GM19035 (cell line): ENCODE measurements around the gene RHBDD1.

Experiments used
- ATAC-seq: cut with Tn5 transposase; IDR thresholded peaks from one replicate; pipeline ENCODE4 v1.9.1; 2021; ENCODE audit not compliant: unreplicated experiment

RHBDD1 gene

DNA sequence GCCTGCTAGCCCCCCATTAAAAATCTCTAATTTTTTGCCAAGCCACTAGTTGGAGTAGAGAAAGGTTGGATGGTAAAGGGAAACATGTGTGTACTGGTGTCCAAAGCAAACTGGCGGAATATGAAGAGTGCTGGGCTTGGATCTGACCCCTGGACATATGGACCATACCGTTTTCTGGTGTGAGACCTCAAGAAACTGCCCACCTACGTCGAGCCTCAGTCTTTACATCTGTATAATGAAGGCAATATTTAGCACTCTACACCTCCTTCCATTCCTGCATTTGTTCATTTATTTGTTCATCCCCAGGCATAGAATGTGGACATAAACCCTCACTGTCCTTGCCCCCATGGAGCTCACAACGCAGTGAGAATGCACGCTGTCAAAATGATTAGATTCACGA lies 142.4 kb downstream of the RHBDD1 start:
- no peak for ATAC-seq

DNA sequence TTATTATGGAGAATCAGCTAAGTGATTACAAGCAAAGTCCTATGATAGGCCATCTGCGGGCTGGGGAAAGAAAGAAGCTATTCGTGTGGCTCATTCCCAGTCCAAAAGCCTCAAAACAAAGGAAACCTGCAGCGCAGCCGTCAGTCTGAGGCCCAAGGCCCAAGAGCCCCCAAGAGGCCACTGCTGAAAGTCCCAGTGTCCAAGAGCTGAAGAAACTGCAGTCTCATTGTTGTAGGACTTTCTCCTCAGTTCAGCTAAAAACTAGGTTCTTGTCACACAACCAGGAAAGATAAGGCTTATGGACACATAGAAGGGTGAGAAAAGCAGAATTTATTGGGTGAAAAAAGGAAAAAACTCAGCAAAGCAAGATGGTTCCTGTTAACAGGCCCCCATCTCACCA lies 143.2 kb downstream of the RHBDD1 start:
- ATAC-seq, result no peak

DNA sequence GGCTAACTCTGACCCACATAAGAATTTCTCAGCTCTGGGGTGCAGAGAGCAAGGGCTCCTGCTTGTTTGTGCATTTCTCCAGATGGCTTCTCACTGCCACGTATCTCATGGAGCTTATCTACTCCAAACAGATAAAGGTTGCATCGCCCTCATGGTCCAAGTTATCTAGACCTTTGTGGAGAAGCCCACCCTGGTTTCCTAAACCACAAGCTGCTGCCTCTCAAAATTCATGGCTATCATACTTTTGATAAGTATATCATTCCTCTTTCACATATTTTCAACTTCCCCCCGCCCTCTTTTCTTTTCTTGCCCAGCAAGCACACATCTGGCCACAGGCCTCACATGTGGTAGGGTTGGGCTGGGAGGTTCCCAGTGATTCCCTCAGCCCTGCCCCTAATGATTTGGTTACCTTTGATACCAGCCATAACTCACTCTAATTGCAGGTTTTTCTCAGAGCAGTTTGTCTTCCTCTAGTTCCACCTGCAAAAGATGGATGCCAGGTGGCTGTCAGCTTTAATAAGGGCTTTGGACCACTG lies 146.0 kb downstream of the RHBDD1 start:
- ATAC-seq, result no peak

- ATAC-seq, result no peak
Observed at GRCh38 chr2:226983895-226984749, 148.3 kb downstream of the RHBDD1 start.

- peak; percentile 94 for ATAC-seq
Observed at GRCh38 chr2:226984750-226985582, 149.1 kb downstream of the RHBDD1 start.

GRCh38 chr2:226985583-226985946 lies 149.7 kb downstream of the RHBDD1 start:
- no peak for ATAC-seq

GRCh38 chr2:226991663-226992062 lies 155.8 kb downstream of the RHBDD1 start:
- ATAC-seq, result no peak

- no peak for ATAC-seq
Observed at GRCh38 chr2:226993171-226993570, 157.3 kb downstream of the RHBDD1 start.

- no peak for ATAC-seq
Observed at GRCh38 chr2:226994775-226995174, 158.9 kb downstream of the RHBDD1 start.

DNA sequence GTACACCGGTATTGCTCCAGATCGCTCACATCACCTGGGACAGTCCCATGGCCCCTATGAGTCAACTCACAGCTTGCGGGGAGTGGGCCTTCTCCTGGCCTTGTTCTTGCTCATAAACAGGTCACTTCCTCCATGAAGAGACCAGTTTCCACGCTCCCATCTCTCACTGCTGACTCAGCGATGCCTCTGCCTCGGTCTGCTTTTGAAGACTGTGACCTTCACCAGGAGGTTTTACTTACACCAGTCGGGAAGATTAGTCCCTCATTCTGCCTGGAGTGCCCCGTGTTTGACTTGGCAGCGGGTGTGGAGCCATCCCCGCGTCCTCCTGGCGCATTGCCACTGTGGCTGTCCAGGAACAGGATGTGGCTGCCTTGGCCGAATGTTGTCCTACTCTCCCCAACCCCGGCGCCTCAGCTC lies 159.8 kb downstream of the RHBDD1 start:
- ATAC-seq, result no peak

DNA sequence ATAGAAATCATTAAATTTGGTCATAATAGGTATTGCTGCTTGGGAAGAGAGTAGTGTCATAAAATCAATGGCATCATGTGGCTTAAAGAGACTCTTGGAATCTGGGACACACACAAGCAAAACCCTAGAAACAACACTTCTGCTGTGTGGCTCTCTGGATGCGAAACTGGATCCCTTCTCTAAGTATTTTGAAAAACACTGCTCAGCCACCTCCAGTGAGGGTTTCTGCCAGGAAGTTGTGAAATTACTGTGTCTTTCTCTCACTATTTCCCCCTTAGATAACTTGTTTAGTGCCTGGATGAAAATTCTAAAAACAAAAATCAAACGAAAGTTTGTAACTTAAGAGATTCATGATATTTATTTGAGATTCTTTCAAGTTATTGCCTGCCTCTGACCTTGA lies 163.8 kb downstream of the RHBDD1 start:
- no peak for ATAC-seq

GRCh38 chr2:227000123-227000522 lies 164.3 kb downstream of the RHBDD1 start:
- no peak for ATAC-seq

DNA sequence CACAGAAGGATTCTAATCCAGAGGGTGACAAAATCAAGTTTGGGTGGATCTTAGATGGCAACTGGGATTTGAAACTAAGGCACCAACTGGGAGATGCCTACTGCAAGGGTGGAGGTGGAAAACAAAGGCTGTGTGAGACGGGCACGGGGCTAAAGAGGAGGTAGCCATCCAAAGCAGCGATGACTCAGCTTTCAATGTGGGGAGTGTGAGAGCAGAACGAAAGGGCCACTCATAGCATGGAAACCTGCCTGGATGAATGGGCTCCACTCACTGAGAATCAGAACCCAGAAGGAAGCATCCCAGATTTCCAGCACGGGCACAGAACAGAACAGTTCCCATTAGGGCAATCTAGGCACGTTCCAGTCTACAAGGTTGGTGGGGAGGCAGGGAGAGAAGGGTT lies 168.6 kb downstream of the RHBDD1 start:
- no peak for ATAC-seq

- ATAC-seq, result no peak
Observed at GRCh38 chr2:227006189-227006897, 170.5 kb downstream of the RHBDD1 start.

DNA sequence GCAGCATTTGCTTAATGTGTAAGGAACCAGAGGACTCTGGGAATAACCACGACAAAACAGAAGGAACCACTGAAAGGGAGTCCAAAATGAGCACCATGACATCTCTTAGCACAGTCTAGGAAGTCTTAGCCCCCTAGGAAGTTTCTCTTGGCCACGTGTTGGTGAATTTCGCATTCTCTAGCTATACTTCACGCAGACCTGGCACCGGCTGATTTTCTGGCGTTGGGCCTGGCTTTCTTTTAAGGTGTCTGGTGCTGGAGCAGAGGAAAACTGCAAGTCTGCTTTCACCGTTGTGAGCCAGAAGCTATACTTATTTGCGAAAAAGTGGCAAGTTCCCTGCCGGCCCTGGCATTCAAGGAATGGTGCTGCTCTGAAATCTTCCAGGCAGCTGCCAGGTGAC lies 171.3 kb downstream of the RHBDD1 start:
- ATAC-seq, result no peak

DNA sequence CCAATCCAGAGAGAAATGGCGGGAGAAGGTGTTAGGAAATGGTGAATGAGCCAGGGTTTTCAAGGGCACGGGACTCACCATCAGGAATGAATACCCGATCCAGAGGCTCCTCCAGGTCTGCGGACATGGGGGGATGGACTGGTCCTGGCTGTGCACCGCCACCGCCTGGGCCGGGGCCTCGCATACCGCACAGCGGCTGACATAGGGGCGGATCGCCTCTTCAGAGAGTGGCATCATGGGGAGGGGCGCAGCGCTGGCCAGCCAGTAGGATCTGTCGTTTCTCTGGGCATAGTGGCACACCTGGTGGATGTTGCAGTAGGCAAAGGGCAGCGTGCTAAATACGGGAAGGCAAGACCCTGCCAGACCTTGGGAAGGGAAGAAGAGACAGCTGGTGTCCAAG lies 172.1 kb downstream of the RHBDD1 start:
- ATAC-seq, result no peak

GRCh38 chr2:227010433-227010832 lies 174.6 kb downstream of the RHBDD1 start:
- no peak for ATAC-seq

DNA sequence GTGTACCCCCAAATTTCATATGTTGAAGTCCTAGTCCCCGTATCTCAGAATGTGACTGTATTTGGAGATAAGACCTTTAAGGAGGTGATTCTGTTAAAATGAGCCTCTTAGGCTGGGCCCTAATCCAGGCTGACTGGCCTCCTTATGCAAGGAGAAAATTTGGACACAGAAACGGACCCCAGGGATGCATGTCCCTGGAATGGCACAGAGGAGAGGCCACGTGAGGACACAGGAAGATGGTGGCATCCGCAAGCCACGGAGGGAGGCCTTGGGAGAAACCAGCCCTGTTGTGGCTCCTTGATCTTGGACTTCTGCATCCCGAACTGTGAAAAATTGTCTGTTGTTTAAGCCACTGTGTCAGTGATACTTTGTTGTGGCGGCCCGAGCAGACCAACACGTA lies 177.5 kb downstream of the RHBDD1 start:
- ATAC-seq, result no peak

- no peak for ATAC-seq
Observed at GRCh38 chr2:227013881-227014280, 178.0 kb downstream of the RHBDD1 start.

DNA sequence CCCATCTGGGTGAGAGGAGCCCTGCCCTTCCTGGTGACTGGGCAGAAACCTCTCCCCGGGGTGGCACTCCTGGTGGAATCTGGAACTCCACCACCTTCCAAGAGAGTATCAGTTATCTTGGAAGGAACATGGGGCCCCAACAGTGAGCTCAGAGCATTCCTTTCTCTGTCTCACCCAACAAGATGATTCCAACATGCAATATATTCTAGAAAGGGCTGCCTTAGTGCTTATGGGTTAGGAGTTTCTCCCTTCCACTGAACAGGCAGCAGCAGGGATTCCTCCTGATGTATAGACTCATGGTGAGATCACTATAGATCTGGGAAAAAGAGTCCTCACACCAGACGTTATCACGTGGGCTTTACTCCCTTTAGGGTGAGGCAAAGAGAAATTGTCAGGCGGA lies 181.0 kb downstream of the RHBDD1 start:
- no peak for ATAC-seq

GRCh38 chr2:227020416-227020815 lies 184.6 kb downstream of the RHBDD1 start:
- ATAC-seq, result no peak
